ENCODE results near the gene ARMC9.

GRCh38 chr2:231382116-231382515, 183.7 kb downstream of the ARMC9 start:
- TF ChIP-seq FOS (IDR thresholded peaks at IDR 0.05; ENCODE audit: borderline replicate concordance, insufficient read depth, low read length) (no peak), POLR2A (IDR thresholded peaks at IDR 0.05; ENCODE audit: low read depth, low read length) (no peak), EZH2 (IDR thresholded peaks at IDR 0.05; ENCODE audit: borderline replicate concordance, low read depth, low read length, severe bottlenecking) (no peak), JUN (IDR thresholded peaks at IDR 0.05; ENCODE audit: borderline replicate concordance, insufficient read depth, insufficient read length, low read depth) (no peak), POLR2AphosphoS5 (IDR thresholded peaks at IDR 0.05; ENCODE audit: insufficient read depth, low read depth, low read length) (no peak), MYC (IDR thresholded peaks at IDR 0.05; ENCODE audit: low read depth, low read length) (no peak), GATA2 (IDR thresholded peaks at IDR 0.05; ENCODE audit: insufficient read depth, insufficient read length, low read depth, low read length) (no peak), MAX (IDR thresholded peaks at IDR 0.05; ENCODE audit: insufficient read depth, insufficient read length) (no peak)
- TF ChIP-seq, protein P1, sequence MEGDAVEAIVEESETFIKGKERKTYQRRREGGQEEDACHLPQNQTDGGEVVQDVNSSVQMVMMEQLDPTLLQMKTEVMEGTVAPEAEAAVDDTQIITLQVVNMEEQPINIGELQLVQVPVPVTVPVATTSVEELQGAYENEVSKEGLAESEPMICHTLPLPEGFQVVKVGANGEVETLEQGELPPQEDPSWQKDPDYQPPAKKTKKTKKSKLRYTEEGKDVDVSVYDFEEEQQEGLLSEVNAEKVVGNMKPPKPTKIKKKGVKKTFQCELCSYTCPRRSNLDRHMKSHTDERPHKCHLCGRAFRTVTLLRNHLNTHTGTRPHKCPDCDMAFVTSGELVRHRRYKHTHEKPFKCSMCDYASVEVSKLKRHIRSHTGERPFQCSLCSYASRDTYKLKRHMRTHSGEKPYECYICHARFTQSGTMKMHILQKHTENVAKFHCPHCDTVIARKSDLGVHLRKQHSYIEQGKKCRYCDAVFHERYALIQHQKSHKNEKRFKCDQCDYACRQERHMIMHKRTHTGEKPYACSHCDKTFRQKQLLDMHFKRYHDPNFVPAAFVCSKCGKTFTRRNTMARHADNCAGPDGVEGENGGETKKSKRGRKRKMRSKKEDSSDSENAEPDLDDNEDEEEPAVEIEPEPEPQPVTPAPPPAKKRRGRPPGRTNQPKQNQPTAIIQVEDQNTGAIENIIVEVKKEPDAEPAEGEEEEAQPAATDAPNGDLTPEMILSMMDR (IDR thresholded peaks at IDR 0.05; ENCODE audit: extremely low read depth in 1 of 2, insufficient read depth in 1 of 2, low read depth in 1 of 2, low read length in 2 of 2) = no peak

Data from endothelial cell of umbilical vein (primary cell).